GM21423 (cell line): ENCODE measurements around the gene ZNF611.
"Not testable (repeated sequence)": the region's sequence is repeated elsewhere in the genome, so short reads cannot be mapped to it uniquely, and the experiment has no call there.

Experiments used
- ATAC-seq: cut with Tn5 transposase; IDR thresholded peaks from one replicate; pipeline ENCODE4 v1.9.1; 2021; ENCODE audit warnings: mild to moderate bottlenecking, moderate library complexity; ENCODE audit not compliant: unreplicated experiment

ZNF611 gene

DNA sequence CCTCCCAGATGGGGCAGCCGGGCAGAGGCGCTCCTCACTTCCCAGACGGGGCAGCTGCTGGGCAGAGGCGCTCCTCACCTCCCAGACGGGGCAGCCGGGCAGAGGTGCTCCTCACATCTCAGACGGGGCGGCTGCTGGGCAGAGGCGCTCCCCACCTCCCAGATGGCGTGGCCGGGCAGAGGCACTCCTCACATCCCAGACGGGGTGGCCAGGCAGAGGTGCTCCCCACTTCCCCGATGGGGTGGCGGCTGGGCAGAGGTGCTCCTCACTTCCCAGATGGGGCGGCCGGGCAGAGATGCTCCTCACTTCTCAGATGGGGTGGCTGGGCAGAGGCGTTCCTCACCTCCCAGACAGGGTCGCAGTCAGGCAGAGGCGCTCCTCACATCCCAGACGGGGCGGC is 14.3 kb downstream of the ZNF611 start:
- ATAC-seq = not testable (repeated sequence)

DNA sequence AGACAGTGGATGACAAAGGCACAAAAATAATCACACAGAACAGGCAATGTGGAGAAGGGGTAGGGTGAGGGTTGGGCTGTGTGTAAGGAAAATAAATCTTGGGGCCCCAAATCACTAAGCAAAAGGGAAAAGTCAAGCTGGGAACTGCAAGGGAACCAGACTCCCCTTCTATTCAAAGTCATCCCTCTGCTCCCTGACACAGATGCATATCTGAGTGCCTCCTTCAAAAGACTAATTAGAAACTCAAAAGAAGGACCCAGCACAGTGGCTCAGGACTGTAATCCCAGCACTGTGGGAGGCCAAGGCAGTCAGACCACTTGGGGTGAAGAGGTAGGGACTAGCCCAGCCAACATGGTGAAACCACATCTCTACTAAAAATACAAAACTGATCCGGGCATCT is 18.3 kb downstream of the ZNF611 start:
- ATAC-seq = no peak

DNA sequence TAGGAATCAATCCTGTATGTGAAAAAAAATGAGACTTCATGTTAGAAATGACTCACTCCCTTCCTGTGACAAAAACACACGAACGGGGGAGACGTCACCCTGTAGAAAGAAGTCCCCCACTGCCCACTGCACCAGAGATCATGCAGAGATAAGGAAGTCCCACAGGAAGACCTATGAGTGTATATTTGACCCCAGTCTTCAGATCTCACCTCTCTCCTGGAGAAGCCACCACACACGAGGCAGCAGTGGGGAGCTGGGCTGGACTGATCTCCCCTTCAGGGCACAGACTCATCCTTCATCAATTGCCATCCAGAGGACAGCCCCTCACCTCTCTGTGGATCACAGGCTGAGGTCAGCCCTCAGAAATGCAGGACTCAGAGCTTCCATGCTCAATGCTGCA is 18.9 kb downstream of the ZNF611 start:
- not testable (repeated sequence) for ATAC-seq

DNA sequence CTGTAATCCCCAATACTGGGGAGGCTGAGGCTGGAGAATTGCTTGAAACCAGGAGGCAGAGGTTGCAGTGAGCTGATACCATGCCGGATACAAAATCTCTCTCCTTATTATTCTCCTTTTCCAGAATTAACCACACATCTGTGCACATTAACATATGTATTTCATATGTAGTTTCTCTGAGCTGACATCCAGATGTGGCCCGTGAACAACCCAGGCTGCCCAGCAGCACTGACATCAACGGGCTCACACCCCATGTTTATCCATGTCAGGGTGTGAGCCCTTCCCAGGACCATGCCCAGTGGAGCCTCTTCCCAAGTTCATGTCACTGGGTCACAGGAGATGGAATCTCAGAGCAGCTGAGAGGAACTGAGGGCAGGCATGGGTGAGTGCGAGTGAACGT is 19.5 kb downstream of the ZNF611 start:
- ATAC-seq = not testable (repeated sequence)

DNA sequence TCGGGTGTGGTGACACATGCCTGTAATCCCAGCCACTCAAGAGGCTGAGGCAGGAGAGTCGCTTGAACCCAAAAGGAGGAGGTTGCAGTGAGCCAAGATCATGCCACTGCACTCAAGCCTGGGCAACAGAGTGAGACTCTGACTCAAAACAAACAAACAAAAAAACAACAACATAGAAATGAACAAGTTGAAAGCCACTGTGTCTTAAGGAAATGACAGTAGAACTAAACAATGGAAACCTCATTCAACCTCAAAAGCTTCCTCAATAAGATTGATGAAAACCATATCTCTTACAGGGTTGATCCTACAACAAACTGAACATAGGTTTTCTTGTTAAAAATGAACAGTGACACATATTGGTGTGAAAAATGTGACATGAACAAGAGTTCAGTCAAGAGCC is 21.8 kb downstream of the ZNF611 start:
- not testable (repeated sequence) for ATAC-seq

DNA sequence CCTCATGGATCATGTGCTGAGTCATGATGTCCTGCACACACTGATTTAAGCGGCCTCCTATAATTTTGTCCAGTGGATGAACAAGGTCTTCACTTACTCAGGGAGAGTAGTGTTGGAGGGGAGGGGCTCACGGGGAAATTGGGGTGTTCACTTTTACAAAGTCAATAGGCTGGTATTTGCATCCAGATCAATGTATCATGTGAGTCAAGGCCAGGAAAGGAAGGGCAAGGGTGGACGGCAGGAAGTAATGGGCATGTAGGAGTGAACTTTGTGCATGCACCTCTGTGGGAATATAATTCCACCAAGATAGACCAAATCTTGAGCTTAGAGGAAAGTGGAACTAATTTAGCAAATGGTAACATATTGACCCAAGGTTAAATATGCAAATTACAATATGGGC is 23.2 kb downstream of the ZNF611 start:
- ATAC-seq = not testable (repeated sequence)

DNA sequence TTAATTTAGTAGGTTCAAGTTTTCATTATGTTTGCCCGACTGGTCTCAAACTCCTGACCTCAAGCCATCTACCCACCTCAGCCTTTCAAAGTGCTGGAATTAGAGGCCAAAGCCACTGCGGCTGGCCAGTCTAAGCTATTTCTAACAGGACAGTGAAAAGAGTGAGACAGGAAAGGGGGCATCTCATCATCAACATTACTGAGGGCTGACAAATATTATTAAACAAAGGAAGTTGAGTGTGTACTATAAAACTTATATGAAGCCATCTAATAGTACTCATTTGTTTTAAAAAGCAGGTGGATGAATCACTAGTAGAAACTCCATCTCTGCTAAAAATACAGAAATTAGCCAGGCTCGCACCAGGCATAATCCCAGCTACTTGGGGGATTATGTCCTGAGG is 24.3 kb downstream of the ZNF611 start:
- no peak for ATAC-seq

DNA sequence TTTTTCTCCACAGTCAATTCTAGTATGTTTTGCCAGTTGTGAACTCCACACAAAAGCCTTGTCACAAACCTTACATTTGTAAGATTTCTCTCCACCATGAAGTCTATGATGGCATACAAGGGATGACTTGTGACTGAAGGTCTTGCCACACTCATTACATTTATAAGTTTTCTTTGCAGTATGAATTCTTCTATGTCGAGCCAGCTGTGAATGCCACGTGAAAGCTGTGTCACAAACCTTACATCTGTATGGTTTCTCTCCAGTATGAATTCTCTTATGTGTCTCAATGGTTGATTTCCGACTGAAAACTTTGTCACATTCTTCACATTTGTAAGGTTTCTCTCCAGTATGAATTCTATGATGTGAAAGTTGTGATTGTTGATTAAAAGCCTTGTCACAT is 29.2 kb downstream of the ZNF611 start:
- not testable (repeated sequence) for ATAC-seq

DNA sequence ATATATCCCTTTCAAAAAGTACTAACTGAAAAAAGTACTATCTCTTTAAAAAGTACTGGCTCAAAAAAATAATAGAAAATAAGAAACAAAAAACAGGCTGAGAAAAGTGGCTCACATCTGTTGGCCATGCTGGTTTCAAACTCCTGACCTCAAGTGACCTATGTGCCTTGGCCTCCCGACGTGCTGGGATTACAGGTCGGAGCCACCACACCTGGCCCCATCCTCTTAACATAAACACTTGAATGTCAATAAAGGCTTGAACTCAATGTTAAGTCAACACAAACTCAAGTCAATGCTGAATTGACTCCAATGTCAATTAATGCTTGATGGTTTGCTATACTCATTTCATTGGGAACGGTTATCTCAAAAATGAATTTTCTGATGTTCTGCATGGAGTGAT is 30.9 kb downstream of the ZNF611 start:
- no peak for ATAC-seq

DNA sequence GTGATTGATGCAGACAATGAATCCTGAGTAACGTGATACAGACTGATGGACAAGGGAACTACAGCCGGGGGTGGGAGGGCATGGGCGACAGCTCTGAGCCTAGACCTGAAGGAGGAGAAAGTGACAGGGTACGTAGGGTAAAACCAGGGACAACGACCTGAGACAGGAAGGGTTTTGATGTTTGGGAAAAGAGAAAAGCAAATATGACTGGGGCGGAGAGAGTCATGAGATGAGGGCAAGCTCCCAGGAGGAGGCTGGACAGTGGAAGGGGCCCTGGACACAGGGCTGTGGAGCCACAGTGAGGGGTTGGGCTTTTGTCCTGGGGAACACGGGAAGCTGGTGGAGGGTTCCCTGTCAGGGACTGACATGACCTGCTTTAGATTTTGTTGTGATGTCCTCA is 34.2 kb downstream of the ZNF611 start:
- no peak for ATAC-seq

DNA sequence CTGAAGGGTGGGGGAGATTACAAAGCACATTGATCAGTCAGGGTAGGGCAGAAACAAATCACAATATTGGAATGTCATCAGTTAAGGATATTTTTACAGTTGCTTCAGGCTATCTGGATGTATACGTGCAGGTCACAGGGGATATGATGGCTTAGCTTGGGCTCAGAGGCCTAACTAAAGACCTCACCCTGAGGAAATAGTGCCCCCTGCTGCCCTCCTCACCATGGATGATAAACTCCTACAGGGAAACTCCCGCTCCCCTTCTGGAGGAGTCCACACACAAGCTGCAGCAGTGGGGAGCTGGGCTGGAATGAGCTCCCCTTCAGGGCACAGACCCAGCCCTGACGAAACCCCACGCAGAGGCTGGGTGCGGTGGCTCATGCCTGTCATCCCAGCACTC is 35.3 kb downstream of the ZNF611 start:
- not testable (repeated sequence) for ATAC-seq

DNA sequence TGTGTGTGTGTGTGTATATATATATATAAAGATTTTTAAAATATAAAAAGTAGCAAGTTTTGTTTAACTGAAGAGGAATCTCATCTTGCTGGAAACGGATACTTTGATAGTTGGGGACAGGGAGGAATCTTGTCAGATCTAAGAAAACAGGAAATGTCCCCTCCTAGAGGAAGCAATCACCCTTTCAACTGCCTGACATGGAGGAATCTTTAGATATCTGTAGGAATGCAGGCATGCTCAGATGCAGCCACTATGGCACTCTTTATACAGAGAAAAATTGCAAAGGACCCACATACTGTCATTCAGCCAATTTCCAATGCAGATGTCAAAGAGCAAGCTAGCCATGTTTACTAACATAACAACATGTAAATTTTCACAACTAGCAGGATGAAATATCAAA is 38.8 kb downstream of the ZNF611 start:
- ATAC-seq = no peak

DNA sequence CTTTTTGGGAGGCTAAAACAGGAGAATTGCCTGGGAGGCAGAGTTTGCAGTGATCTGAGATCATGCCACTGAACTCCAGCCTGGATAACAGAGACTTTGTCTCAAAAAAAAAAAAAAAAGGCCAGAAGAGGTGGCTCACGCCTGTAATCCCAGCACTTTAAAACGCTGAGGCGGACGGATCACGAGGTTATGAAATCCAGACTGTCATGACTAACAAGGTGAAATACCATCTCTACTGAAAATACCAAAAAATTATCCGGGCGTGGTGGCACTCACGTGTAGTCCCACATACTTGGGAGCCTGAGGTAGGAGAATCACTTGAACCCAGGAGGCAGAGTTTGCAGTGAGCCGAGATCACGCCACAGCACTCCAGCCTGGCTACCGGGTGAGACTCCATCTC is 39.9 kb downstream of the ZNF611 start:
- ATAC-seq = no peak

DNA sequence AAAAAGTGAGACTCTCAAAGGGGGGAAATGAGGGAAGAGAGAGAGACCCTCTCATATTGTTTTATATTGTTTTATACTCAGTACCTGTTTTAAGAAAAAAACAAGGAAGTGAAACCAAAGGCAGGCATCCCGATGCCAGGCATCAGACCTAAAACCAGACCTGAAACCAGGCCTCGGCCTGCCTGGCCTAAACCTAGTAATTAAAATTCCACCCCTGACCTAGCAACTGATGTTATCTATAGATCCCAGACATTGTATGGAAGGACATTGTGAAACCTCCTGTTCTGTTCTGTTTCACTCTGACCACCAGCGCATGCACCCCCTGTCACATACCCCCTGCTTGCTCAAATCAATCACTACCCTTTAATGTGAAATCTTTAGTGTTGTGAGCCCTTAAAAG is 40.6 kb downstream of the ZNF611 start:
- ATAC-seq = not testable (repeated sequence)

DNA sequence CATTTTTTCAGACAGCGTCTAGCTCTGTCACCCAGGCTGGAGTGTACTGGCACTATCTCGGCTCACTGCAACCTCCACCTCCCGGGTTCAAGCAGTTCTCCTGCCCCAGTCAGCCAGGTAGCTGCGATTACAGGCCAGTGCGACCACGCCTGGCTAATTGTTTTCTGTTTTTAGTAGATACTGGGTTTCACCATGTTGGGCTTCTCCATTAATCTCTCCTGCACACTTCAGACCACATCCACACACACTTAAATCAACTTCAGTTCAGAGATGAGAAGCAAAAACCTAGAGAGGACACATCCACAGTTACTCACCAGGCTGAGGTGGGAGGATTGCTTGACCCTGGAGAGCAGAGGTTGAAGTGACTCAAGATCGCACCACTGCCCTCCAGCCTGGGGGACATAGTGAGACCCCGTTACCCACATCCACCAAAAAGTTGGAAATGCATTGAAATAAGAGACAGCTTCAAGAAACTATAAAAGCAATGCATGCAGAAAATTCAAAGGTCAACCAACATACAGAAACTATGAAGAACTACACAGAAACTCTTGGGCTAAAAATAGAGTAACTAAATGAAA is 42.3 kb downstream of the ZNF611 start:
- ATAC-seq = no peak

DNA sequence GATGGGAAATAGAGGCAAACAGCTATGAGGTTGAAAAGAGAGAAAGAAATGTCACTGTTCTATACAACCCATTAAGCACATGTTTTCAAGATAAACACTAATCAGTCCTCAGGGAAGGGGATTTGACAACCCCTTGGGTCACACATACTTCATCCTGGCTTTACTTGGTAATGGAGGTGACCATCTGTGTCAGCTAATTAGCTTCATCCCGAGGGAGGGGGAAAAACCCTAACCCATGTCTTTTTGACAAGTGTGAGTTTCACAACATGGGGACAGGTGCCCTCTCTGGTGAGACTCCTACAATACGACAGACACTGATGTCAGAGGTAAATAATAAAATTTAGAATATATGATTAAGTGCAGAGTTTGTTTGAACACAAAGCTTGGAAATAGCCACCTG is 43.1 kb downstream of the ZNF611 start:
- ATAC-seq = no peak

DNA sequence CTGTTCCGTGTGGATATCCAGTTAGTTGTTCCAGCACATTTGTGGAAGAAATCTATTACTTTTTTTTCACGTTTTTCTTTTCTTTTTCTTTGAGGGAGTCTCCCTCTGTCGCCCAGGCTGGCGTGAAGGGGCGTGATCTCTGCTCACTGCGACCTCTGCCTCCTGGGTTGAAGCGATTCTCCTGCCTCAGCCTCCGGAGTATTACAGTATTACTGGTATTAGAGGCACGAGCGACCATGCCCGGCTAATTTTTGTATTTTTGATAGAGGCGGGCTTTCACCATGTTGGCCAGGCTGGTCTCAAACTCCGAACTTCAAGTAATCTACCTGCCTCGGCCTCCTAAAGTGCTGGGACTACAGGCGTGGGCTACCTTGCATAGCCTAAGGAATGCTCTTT is 43.6 kb downstream of the ZNF611 start:
- no peak for ATAC-seq

DNA sequence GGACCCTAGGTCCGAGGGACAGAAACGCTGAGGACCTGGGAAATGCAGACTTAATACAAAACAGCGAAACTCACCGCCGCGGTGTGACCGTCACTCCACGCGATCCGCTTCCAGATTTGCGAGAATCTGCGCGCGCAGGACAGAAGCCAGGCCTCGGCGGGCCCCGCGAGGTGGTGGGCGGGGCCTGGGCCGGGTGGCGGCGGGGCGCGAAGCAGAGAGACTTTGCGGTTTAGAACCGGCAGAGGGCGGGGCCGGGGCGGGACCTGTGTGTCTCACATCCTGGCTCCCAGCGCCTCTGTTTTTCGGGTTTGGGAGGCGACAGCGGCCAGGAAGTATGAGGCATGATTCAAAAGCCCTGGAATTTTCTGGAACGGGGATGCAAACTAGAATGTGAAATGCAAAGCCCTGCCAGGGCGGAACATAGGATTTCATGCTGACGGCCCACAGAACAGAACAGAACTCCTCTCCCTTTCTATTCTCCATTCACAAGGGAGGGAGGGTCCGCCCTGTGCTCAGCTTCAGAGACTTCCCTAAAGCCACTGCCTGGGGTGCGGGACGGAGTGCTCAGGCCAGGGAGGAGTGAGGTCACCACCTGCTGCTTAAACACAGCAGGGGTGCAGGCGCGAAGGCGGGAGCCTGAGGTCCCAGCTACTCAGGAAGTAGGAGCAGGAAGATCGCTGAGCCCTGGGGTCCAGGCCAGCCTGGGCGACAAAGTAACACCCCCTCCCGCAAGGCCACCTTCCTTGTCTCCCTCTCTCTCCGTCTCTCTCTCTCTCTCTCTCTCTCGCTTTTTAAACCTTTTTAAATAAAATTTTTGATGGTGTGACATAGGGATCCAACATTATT is 44.3 kb downstream of the ZNF611 start:
- peak; percentile 85 for ATAC-seq

DNA sequence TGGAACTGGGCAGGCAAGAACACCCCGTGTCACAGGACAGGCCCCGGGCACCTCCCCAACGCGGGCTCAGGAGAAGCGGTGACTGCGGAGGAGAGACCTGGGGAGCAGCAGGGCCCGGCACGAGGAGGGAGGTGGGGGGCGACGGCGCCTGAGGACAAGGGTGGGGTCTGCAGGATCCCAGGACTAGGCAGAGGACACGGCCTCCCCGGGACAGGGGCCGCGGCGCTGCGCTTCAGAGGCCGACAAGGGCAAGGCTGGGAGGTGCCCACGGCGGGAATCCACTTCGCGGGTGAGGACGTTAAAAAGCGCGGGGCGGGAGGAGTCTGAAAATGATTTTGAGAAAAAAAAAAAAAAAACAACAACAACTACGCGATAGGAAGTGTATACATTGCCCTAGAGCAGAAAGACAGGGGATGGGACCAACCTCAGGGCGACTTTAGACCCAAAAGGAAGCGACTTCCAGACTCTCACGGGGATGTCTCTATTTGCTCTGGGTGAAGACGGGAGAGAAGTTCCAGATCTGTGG is 44.9 kb downstream of the ZNF611 start:
- peak; percentile 29 for ATAC-seq

DNA sequence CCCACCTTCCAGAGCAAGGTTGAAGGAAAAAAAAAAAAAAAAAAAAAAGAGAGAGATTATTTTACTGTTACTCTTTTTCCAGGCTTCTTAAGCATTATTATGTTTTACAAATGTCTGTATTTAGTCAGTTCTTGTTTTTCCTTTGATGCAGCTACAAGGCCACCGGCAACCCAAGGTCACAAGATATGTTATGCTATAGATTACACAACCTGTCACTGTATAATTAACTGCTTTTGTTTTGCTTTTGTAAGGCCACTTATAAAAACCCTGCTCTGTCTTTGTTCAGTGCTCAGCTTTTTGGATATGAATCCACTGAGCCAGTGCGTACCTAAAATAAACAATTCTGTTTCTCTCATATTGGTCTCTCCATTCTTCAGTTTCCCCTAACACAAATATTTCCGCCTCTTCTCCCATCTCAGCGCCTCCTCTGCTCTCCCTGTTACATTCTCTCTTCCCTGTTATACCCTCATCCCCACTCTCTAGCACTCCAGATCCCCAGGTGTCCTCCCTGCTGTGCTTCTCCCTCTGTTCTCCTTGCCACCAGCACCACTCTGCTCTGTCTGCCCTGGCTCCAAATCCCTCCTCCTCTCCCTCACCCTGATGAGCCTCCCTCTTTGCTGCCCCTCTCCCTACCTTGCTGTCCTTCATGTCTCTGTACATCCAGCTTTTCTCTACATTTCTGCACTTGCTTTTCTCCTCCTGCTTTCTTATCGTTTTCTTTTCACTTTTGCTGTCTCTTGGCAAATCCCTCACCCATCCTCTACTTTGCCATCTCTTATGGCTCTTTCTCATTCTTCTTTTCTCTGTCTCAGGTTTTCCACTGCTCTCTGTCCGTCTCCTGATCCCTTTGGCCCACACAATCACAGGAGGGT is 45.7 kb downstream of the ZNF611 start:
- not testable (repeated sequence) for ATAC-seq

DNA sequence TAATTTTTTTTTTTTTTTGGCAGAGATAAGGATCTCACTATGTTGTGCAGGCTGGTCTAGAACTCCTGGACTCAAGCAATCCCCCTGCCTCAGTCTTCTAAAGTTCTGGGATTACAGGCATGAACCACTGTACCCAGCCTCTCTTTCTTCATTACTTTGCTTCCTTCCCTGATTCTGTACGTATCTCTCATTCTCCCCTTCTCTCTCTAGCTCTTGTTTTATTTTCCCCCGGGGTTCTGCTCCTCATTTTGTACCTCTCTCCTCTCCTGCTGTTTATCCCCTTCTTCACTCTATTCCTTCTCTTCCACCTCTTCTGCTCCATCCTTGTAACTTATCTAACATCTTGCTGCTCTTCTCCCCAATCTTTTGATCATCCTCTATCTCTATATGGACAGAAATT is 46.5 kb downstream of the ZNF611 start:
- no peak for ATAC-seq
